ENCODE measurements around the gene AGPAT1. TPM values are rescaled to one million over a fixed set of nuclear protein-coding genes. Genes with fewer than 3 reads are reported as not detected.

AGPAT1 gene
- total and polyA plus RNA-seq, 2 of the 13 experiments (the other 11 are each of a cell fraction or from before 2014, with no cell fraction given), result 51.3 to 139 TPM

- TF ChIP-seq REST (IDR thresholded peaks at IDR 0.05; ENCODE audit: borderline replicate concordance in 1 of 2, low read depth in 1 of 2, low read length in 2 of 2) (peak in 1 of 2 experiments; percentile 35; a peak in 1 of 4 replicates), HOXA3 (CRISPR knock-in tag; IDR thresholded peaks at IDR 0.05) (peak; percentile 16; the same call in 1 of the 2 replicates), MIXL1 (CRISPR knock-in tag; IDR thresholded peaks at IDR 0.05) (no peak), XBP1 (CRISPR knock-in tag; IDR thresholded peaks at IDR 0.05) (no peak; the same call in 1 of the 2 replicates), DNMT1 (CRISPR knock-in tag; IDR thresholded peaks at IDR 0.05) (no peak), ZNF12 (CRISPR knock-in tag; IDR thresholded peaks at IDR 0.05) (no peak), SP140L (CRISPR knock-in tag; IDR thresholded peaks at IDR 0.05; ENCODE audit: borderline replicate concordance) (0 out of 2 replicates have a peak, but pooled peaks have one; percentile 50), MEF2D (CRISPR knock-in tag; IDR thresholded peaks at IDR 0.05) (no peak), ZNF792 (CRISPR knock-in tag; IDR thresholded peaks at IDR 0.05) (peak; percentile 60), KLF16 (CRISPR knock-in tag; IDR thresholded peaks at IDR 0.05) (no peak), MBNL3 (CRISPR knock-in tag; conservative IDR thresholded peaks at IDR 0.05) (no peak), THRA (CRISPR knock-in tag; IDR thresholded peaks at IDR 0.05; ENCODE audit: borderline replicate concordance) (no peak; the same call in 1 of the 2 replicates), POLR2AphosphoS2 (IDR thresholded peaks at IDR 0.05; ENCODE audit: low read depth, low read length) (no peak), E2F1 (CRISPR knock-in tag; IDR thresholded peaks at IDR 0.05) (no peak), MAZ (IDR thresholded peaks at IDR 0.05; ENCODE audit: borderline replicate concordance, low read depth, low read length) (peak; percentile 88; the same call in 1 of the 2 replicates), MAZ (CRISPR knock-in tag; IDR thresholded peaks at IDR 0.05; ENCODE audit: low read depth) (peak; percentile 69; the same call in 1 of the 2 replicates), CEBPG (CRISPR knock-in tag; IDR thresholded peaks at IDR 0.05) (no peak), IRF9 (CRISPR knock-in tag; IDR thresholded peaks at IDR 0.05; ENCODE audit: borderline replicate concordance) (no peak), SRF (IDR thresholded peaks at IDR 0.05; ENCODE audit: low read depth, low read length) (no peak), ZBTB33 (CRISPR knock-in tag; IDR thresholded peaks at IDR 0.05) (no peak), POGZ (CRISPR knock-in tag; IDR thresholded peaks at IDR 0.05) (peak; percentile 39)
Observed at GRCh38 chr6:32190054-32190851, 14.4 kb upstream of the AGPAT1 start, which contains the start of gene PBX2 (continued).
